Activated CD8-positive, alpha-beta T cell treated with anti-CD3 and anti-CD28 coated beads for 36 hours (primary cell): Measurements from ENCODE around the gene MRPL10. TPM values are rescaled to one million over a fixed set of nuclear protein-coding genes. Genes with fewer than 3 reads are reported as not detected.

Experiments
- ATAC-seq: fragments of 200-7000 bp; cut with Tn5 transposase; one replicate; pipeline ENCODE4 v1.10.0; 2021; ENCODE audit warnings: mild to moderate bottlenecking, moderate library complexity
- CTCF ChIA-PET: fragments of 350-600 bp; sonication (Branson Sonifier 250); formaldehyde crosslinking; loops from one replicate; lab custom pipeline; 2021; ENCODE audit warnings: antibody characterized with exemption; lab: Charles Lee
- POLR2A ChIA-PET: fragments of 350-600 bp; sonication (Branson Sonifier 250); formaldehyde crosslinking; loops from one replicate; lab custom pipeline; 2021; ENCODE audit warnings: antibody characterized with exemption; lab: Charles Lee
- DNase-seq: peaks from one replicate; pipeline ENCODE4 v3.0.0-alpha.2; 2020
- H3K27ac Mint-ChIP-seq: one replicate; pipeline ENCODE4 v1.8.0; 2021; ENCODE audit warnings: mild to moderate bottlenecking, mixed read lengths
- H3K27me3 Mint-ChIP-seq: one replicate; pipeline ENCODE4 v1.8.0; 2021; ENCODE audit warnings: mixed read lengths
- H3K36me3 Mint-ChIP-seq: one replicate; pipeline ENCODE4 v1.8.0; 2021; ENCODE audit warnings: low read depth, mixed read lengths
- H3K4me1 Mint-ChIP-seq: one replicate; pipeline ENCODE4 v1.8.0; 2021; ENCODE audit warnings: low read depth, mixed read lengths
- H3K4me3 Mint-ChIP-seq: one replicate; pipeline ENCODE4 v1.8.0; 2021; ENCODE audit warnings: mild to moderate bottlenecking, moderate library complexity, mixed read lengths
- H3K9me3 Mint-ChIP-seq: one replicate; pipeline ENCODE4 v1.8.0; 2021; ENCODE audit warnings: mixed read lengths
- CTCF ChIP-seq: fragments of 200-600 bp; IDR thresholded peaks from one replicate; pipeline ENCODE4 v1.8.0; 2022; ENCODE audit warnings: antibody characterized with exemption, mild to moderate bottlenecking
- intact Hi-C: fragments of 100-400 bp; cut with micrococcal nuclease; formaldehyde crosslinking; loops from one replicate; pipeline ENCODE4 v1.10.0; 2022
- total RNA-seq, 2 experiments: library from RNA; stranded (reverse); gene quantifications; one replicate each; pipeline ENCODE4 v1.2.3, GENCODE V29; 2021

The MRPL10 gene
- total RNA-seq, 2 experiments from 2014 or later = 66.5 to 67.0 TPM

- intact Hi-C loops = no loop called here
- no peaks in the 10 kb centered on the region for H3K9me3 Mint-ChIP-seq
- no peak overlapping the region for H3K4me3 Mint-ChIP-seq
- peaks cover 8% of the 10 kb centered on the region for H3K4me1 Mint-ChIP-seq
- POLR2A ChIA-PET = no interaction called here
- DNase-seq (no peak), ATAC-seq (no peak)
- no peak overlapping the region for H3K27ac Mint-ChIP-seq
- H3K27me3 Mint-ChIP-seq = peaks cover 24% of the 10 kb centered on the region
- CTCF ChIA-PET = no interaction called here
- no peaks in the 10 kb centered on the region for H3K36me3 Mint-ChIP-seq
- TF ChIP-seq CTCF = no peak
Observed at GRCh38 chr17:47867813-47868533, 36.6 kb upstream of the MRPL10 start.

- POLR2A ChIA-PET = no interaction called here
- H3K27ac Mint-ChIP-seq = no peak overlapping the region
- peaks cover 12% of the 10 kb centered on the region for H3K4me1 Mint-ChIP-seq
- H3K36me3 Mint-ChIP-seq = no peaks in the 10 kb centered on the region
- CTCF ChIA-PET = no interaction called here
- peaks cover 21% of the 10 kb centered on the region for H3K27me3 Mint-ChIP-seq
- no peaks in the 10 kb centered on the region for H3K9me3 Mint-ChIP-seq
- no peak overlapping the region for H3K4me3 Mint-ChIP-seq
- DNase-seq = no peak
- no peak for TF ChIP-seq CTCF
- ATAC-seq = no peak
- intact Hi-C loops = no loop called here
Observed at GRCh38 chr17:47866941-47867340, 35.6 kb upstream of the MRPL10 start.

- DNase-seq = no peak
Observed at GRCh38 chr17:47864791-47865216, 33.5 kb upstream of the MRPL10 start.

GRCh38 chr17:47862621-47863440 lies 31.5 kb upstream of the MRPL10 start:
- intact Hi-C loops = no loop called here
- TF ChIP-seq CTCF = no peak
- ChIA-PET CTCF (interaction anchor here (1.3 to 4.9 kb wide), 2 partner anchors 21 to 22 kb away, joined by 3 to 20 read pairs; partner anchors contain the start of gene SCRN2), POLR2A (interaction anchor here (1.2 kb wide), 1 partner anchor 20 kb away, joined by 3 read pairs; no protein-coding TSS in a partner anchor)
- no peak for DNase-seq
- no peaks in the 10 kb centered on the region for H3K9me3 Mint-ChIP-seq
- no peaks in the 10 kb centered on the region for H3K36me3 Mint-ChIP-seq
- no peak overlapping the region for H3K27ac Mint-ChIP-seq
- H3K4me1 Mint-ChIP-seq = peaks cover 12% of the 10 kb centered on the region
- H3K4me3 Mint-ChIP-seq = no peak overlapping the region
- H3K27me3 Mint-ChIP-seq = peaks cover 13% of the 10 kb centered on the region
- ATAC-seq = no peak

More at GRCh38 chr17:47864791-47865216, 33.5 kb upstream of the MRPL10 start:
- H3K36me3 Mint-ChIP-seq = no peaks in the 10 kb centered on the region
- peaks cover 10% of the 10 kb centered on the region for H3K27me3 Mint-ChIP-seq
- intact Hi-C loops = no loop called here
- H3K27ac Mint-ChIP-seq = no peak overlapping the region
- ATAC-seq = no peak
- H3K9me3 Mint-ChIP-seq = no peaks in the 10 kb centered on the region
- H3K4me3 Mint-ChIP-seq = no peak overlapping the region
- ChIA-PET CTCF (interaction anchor here (1.2 to 1.7 kb wide), 4 partner anchors 17 to 25 kb away, joined by 3 to 6 read pairs (median 5); partner anchors contain the start of gene SCRN2), POLR2A (no interaction called here)
- TF ChIP-seq CTCF = no peak
- peaks cover 12% of the 10 kb centered on the region for H3K4me1 Mint-ChIP-seq
